GM23338 (cell line): ENCODE results near the gene RPTOR. TPM values are rescaled to one million over a fixed set of nuclear protein-coding genes. Genes with fewer than 3 reads are reported as not detected.

ENCODE experiments used
- ATAC-seq: fragments of 200-7000 bp; cut with Tn5 transposase; 3 replicates; pipeline ENCODE4 v1.9.1; 2020
- DNase-seq: peaks from one replicate; pipeline ENCODE4 v3.0.0-alpha.2; 2015; ENCODE audit warnings: low spot score
- H2AFZ ChIP-seq: fragments of 200-600 bp; sonication (generic); 2 replicates; pipeline ENCODE4 v1.8.0; 2016; ENCODE audit warnings: antibody characterized with exemption, mild to moderate bottlenecking, moderate library complexity
- H3F3A ChIP-seq: fragments of 200-600 bp; sonication (generic); replicated peaks from 2 replicates; pipeline ENCODE4 v1.8.0; 2017; ENCODE audit warnings: antibody characterized with exemption, mixed run types, low read depth
- H3K27ac ChIP-seq: fragments of 200-600 bp; sonication (generic); 2 replicates; pipeline ENCODE4 v1.6.1; 2016; ENCODE audit warnings: low read depth
- H3K27me3 ChIP-seq: fragments of 200-600 bp; sonication (generic); 2 replicates; pipeline ENCODE4 v1.8.0; 2016; ENCODE audit warnings: mild to moderate bottlenecking, mixed run types, moderate library complexity; ENCODE audit not compliant: insufficient read depth
- H3K36me3 ChIP-seq: fragments of 200-600 bp; sonication (generic); 2 replicates; pipeline ENCODE4 v1.8.0; 2016; ENCODE audit warnings: mild to moderate bottlenecking; ENCODE audit not compliant: insufficient read depth
- H3K4me1 ChIP-seq: fragments of 200-600 bp; sonication (generic); 2 replicates; pipeline ENCODE4 v1.8.0; 2016; ENCODE audit warnings: mild to moderate bottlenecking, moderate library complexity; ENCODE audit not compliant: insufficient read depth
- H3K4me2 ChIP-seq: fragments of 200-600 bp; sonication (generic); 2 replicates; pipeline ENCODE4 v1.7.1; 2017; ENCODE audit warnings: mixed run types
- H3K4me3 ChIP-seq: fragments of 200-600 bp; sonication (generic); 2 replicates; pipeline ENCODE4 v1.6.1; 2016; ENCODE audit warnings: mixed run types
- H3K79me2 ChIP-seq: fragments of 200-600 bp; sonication (generic); replicated peaks from 2 replicates; pipeline ENCODE4 v1.8.0; 2017; ENCODE audit warnings: mild to moderate bottlenecking; ENCODE audit not compliant: insufficient read depth
- H3K9me2 ChIP-seq: fragments of 200-600 bp; sonication (generic); 2 replicates; pipeline ENCODE4 v1.8.0; 2017; ENCODE audit not compliant: insufficient read depth
- H4K20me1 ChIP-seq: fragments of 200-600 bp; sonication (generic); replicated peaks from 2 replicates; pipeline ENCODE4 v1.8.0; 2017; ENCODE audit warnings: mild to moderate bottlenecking; ENCODE audit not compliant: insufficient read depth
- H3K27ac Mint-ChIP-seq: 2 replicates; pipeline ENCODE4 v1.8.0; 2020; ENCODE audit warnings: inconsistent platforms, mild to moderate bottlenecking, moderate library complexity, mixed read lengths
- H3K27me3 Mint-ChIP-seq: 3 replicates; pipeline ENCODE4 v1.8.0; 2022; ENCODE audit warnings: low read depth, mild to moderate bottlenecking, moderate library complexity, mixed read lengths, inconsistent platforms; ENCODE audit not compliant: insufficient read depth, poor library complexity
- H3K36me3 Mint-ChIP-seq: 3 replicates; pipeline ENCODE4 v1.8.0; 2021; ENCODE audit warnings: low read depth, mild to moderate bottlenecking, inconsistent platforms, moderate library complexity, mixed read lengths
- H3K4me1 Mint-ChIP-seq: 3 replicates; pipeline ENCODE4 v1.8.0; 2020; ENCODE audit warnings: mild to moderate bottlenecking, inconsistent platforms, mixed read lengths
- H3K4me3 Mint-ChIP-seq: 3 replicates; pipeline ENCODE4 v1.8.0; 2021; ENCODE audit warnings: moderate library complexity, mild to moderate bottlenecking, inconsistent platforms, mixed read lengths
- H3K9me3 Mint-ChIP-seq: 3 replicates; pipeline ENCODE4 v1.8.0; 2020; ENCODE audit warnings: moderate library complexity, mild to moderate bottlenecking, inconsistent platforms, mixed read lengths
- CREB1 ChIP-seq: fragments of 250-450 bp; sonication (Bioruptor Pico); IDR thresholded peaks from 2 replicates; pipeline ENCODE4 v1.5.0; 2020; ENCODE audit warnings: low read depth, mild to moderate bottlenecking, moderate library complexity
- JUNB ChIP-seq: IDR thresholded peaks from one replicate; pipeline ENCODE4 v1.6.1; 2016; ENCODE audit warnings: antibody characterized with exemption; ENCODE audit not compliant: unreplicated experiment
- ZNF331 ChIP-seq: fragments of 250-450 bp; sonication (Bioruptor Pico); IDR thresholded peaks from 2 replicates; pipeline ENCODE4 v1.5.0; 2020; ENCODE audit warnings: low read depth, mild to moderate bottlenecking, moderate library complexity
- ZNF462 ChIP-seq: fragments of 250-450 bp; sonication (Bioruptor Pico); IDR thresholded peaks from 2 replicates; pipeline ENCODE4 v1.5.0; 2020; ENCODE audit warnings: mild to moderate bottlenecking, moderate library complexity
- polyA plus RNA-seq: library from polyadenylated mRNA; unstranded; fragments of >200 nt; fragmentation: Nextera tagmentation; extraction: Ambion mirVana; gene quantifications from 2 replicates; pipeline ENCODE4 v1.2.1, GENCODE V29; 2016
- total RNA-seq: library from RNA; depleted of rRNA; stranded (reverse); fragments of >200 nt; shearing (Covaris generic); gene quantifications from 2 replicates; pipeline ENCODE4 v1.2.3, GENCODE V29; 2014

The RPTOR gene
- total and polyA plus RNA-seq, 2 experiments from 2014 or later: 9.5 to 38.0 TPM

- TF ChIP-seq CREB1 (CRISPR knock-in tag): no peak
- no peak for TF ChIP-seq JUNB
- no peak for TF ChIP-seq ZNF462 (CRISPR knock-in tag)
Observed at GRCh38 chr17:80630560-80631120, 86.0 kb downstream of the RPTOR start (continued).

- Mint-ChIP-seq H3K4me3 (no peak overlapping the region), H3K36me3 (peaks cover 3% of the 10 kb centered on the region), H3K9me3 (no peaks in the 10 kb centered on the region), H3K27ac (no peak overlapping the region), H3K27me3 (peaks cover 4% of the 10 kb centered on the region), H3K4me1 (peaks cover 10% of the 10 kb centered on the region)
- Histone ChIP-seq H3F3A (no peaks in the 10 kb centered on the region), H3K4me3 (no peak overlapping the region), H4K20me1 (peaks cover 5% of the 10 kb centered on the region; the same call in 1 of the 2 replicates), H3K4me1 (no peaks in the 10 kb centered on the region), H3K36me3 (no peaks in the 10 kb centered on the region), H3K9me2 (no peaks in the 10 kb centered on the region), H3K27me3 (no peaks in the 10 kb centered on the region), H3K27ac (no peak overlapping the region), H2AFZ (no peak overlapping the region), H3K79me2 (peaks cover 30% of the 10 kb centered on the region), H3K4me2 (no peak overlapping the region)
- no peak for ATAC-seq
- DNase-seq: no peak
- no peak for TF ChIP-seq JUNB
- no peak for TF ChIP-seq ZNF331
- TF ChIP-seq ZNF462 (CRISPR knock-in tag): no peak
Observed at GRCh38 chr17:80631142-80632045, 86.8 kb downstream of the RPTOR start.
